Limb (tissue), 2 donors: ENCODE measurements around the gene SUN1.
"Not testable (repeated sequence)": the region's sequence is repeated elsewhere in the genome, so short reads cannot be mapped to it uniquely, and the experiment has no call there.

Experiments used
- DNase-seq, 2 donors: peaks; one replicate each; pipeline ENCODE4 v3.0.0-alpha.2; 2016; ENCODE audit errors: extremely low spot score in 2 of 2

SUN1 gene

DNA sequence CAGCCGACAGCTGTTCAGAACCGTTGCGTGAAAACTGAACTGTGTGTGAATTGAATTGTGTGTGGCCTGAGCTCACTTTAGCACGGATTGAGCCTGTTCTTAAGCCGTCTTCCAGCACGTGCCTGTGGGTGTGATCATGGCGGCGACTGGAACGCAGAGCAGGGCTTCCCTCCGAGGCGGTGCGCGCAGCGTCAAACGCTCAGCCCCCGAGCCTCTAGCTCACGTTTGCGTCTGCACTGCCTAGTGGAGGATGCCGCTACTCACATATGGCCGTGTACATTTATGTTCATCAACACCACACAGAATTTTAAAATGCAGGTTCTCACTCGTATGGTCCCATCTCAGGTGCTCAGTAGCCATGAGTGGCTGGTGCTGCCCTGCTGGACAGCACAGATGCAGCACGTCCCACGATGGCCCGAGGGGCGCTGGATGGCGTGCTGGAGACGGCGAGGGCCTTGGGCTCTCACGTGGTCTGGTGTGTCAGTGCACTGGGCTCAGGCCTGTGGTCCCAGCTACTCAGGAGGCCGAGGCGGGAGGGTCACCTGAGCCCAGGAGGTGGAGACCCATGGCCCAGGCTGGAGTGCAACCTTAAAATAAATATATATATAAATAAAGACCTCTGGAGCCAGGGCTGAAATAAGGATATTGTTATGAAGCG lies 22.0 kb downstream of the SUN1 start:
- DNase-seq, result no peak

DNA sequence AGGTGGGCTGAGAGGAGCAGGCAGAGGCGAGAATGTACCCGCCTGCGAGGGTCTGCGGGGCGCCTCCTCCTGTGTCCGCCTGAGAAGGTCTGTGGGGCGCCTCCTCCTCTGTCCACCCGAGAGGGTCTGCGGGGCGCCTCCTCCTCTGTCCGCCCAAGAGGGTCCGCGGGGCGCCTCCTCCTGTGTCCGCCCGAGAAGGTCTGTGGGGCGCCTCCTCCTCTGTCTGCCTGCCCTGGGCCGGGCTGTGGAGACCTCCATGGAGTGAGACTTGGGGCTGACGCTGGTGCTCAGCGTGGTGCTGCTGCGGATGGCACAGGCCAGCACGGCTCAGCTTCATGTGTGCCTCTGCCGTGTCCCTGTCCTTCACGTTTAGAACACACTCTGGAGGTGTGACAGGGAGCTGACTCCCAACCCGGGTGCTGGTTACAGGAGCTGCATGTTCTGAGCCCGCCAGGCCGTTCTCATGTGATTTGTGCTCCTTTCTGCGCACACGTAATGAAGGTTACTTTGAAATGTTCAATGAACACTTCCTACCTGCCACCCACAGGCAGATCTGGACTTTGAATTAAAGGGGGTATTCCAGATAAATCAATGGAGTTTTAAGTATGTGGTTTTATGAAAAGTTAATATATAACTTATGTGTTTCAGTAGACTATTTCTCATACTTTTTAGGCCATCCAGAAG lies 23.6 kb downstream of the SUN1 start:
- no peak for DNase-seq

- DNase-seq, result no peak
Observed at GRCh38 chr7:856444-857095, 24.3 kb downstream of the SUN1 start.

GRCh38 chr7:857661-858060 lies 25.4 kb downstream of the SUN1 start:
- no peak for DNase-seq

DNA sequence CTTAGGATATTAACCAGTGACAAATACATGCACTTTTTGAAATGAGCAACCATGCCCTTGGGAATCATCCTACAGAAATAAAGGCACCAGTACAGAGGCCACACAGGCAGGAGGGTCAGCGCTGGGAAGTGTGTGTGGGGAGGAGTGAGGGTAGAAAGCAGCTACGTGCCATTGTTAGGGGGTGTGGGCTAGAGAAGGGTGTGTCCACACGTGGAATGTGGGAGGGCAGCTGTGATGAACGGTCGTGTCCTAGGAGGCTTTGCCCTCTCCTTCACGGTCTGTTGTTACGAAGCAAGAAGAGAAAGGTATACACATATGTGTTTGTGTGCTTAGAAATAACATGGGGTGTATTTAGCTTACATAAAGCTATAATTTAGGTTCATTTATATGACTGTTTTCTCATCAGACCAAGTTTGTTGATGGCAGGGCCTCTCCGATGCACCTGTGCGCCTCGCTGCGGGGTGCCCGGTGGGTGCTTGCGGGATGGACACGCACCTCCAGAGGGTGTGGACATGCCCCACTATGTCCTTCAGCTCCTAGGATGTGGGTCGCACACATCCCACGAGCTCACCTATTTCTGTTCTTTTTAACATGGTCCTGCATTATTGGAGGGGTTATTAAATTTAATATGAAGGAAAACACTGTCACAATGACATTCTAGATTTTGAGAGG lies 27.2 kb downstream of the SUN1 start:
- DNase-seq, result no peak

DNA sequence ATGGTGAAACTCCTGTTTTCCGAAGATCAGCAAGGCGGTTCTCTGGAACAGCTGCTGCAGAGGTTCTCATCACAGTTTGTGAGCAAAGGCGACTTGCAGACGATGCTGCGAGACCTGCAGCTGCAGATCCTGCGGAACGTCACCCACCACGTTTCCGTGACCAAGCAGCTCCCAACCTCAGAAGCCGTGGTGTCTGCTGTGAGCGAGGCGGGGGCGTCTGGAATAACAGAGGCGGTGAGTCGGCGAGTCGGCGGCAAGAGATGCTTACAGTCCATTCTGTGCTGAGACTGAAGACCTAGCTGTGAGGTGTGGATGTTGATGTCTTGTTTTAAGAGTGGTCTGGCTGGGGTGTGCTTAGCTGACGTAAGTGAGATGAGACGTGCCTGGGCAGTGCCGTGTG lies 27.9 kb downstream of the SUN1 start:
- DNase-seq, result no peak

GRCh38 chr7:861222-861621 lies 28.9 kb downstream of the SUN1 start:
- no peak for DNase-seq

DNA sequence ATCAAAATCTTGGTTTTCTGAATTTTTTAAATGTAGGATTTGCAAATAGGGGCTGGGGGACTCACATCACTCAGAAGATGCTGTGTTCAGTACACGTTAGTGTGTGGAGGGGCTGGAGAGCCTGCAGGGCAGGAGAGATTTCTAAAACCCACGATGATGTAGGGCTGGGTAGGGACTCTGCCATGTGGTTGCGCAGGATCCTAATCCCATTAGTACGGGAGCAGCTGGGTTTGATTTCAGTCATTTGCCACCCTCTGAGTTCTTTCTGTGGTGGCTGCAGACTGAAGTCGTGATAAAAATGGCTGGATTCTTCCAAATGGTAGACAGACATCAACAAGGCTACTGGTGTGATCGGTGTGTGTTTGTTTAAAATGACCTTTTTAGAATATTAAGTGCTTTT lies 29.9 kb downstream of the SUN1 start:
- no peak for DNase-seq

GRCh38 chr7:863106-863505 lies 30.8 kb downstream of the SUN1 start:
- DNase-seq, result no peak

DNA sequence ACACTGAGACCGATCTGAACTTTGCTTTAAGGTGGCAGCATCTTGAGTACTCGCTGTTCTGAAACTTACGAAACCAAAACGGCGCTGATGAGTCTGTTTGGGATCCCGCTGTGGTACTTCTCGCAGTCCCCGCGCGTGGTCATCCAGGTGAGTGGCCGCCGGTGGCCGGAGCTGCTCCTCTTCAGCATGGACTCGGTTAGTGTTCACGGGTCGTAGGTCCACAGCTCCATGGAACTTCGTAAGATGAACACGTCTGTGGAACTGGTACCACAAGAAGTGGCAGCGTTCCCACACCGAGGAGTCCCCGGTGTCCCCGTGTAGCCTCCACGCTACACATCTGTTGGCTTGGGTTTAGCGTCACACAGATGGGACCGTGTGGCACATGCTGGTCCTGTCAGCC lies 33.6 kb downstream of the SUN1 start:
- no peak for DNase-seq

GRCh38 chr7:867001-867405 lies 34.7 kb downstream of the SUN1 start:
- DNase-seq, result no peak

GRCh38 chr7:867406-868188 lies 35.3 kb downstream of the SUN1 start:
- no peak for DNase-seq

GRCh38 chr7:868189-868486 lies 35.9 kb downstream of the SUN1 start:
- DNase-seq, result no peak

DNA sequence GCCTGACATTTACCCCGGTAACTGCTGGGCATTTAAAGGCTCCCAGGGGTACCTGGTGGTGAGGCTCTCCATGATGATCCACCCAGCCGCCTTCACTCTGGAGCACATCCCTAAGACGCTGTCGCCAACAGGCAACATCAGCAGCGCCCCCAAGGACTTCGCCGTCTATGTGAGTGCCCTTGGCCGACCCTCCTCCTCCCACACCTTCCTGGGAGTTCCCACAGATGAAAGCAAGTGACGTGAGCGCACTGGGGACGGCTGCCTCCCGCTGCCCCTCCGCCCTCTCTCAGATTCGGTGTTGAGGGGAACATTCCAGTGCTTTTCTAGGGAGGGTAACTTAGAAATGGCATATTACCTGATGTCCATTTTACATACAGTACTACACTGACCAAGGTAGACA lies 37.1 kb downstream of the SUN1 start:
- no peak for DNase-seq

DNA sequence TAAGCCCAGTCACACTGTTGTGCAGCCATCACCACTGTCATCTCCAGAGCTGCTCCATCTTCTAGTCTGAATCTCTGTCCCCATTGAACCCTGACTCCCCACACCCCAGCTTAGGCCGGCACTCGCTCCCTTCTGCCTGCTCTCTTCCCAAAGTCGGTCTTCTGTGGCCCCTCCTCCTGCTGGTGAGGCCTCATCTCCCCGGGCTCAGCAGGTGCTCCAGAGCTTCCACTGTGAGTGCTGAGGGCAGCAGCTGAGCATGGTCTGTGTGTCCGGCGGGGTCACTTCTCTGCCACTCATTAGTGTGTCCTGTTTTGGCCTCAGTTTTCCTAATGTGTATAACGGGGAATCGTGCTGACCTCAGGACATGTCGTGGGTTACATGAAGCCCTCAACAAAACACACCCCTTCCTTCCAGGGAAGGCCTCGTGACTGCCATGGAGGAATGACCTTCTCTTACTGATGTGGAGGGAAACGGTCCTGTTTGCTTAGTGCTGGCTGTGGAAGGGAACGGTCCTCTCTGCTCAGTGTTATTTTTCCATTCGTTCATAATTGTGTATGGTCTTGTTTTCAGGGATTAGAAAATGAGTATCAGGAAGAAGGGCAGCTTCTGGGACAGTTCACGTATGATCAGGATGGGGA lies 39.7 kb downstream of the SUN1 start:
- DNase-seq, result no peak

DNA sequence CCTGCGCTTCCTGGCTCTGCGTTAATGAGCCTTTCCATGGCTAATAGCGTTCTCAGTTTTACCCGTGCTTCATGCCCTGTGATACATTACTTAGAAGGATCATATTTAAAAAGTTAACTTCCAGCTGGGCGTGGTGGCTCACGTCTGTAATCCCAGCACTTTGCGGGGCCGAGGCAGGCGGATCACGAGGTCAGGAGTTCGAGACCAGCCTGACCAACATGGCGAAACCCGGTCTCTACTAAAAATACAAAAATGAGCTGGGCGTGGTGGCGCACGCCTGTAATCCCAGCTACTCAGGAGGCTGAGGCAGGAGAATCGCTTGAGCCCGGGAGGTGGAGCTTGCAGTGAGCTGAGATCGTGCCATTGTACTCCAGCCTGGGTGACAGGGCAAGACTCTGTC lies 40.4 kb downstream of the SUN1 start:
- not testable (repeated sequence) for DNase-seq

GRCh38 chr7:873367-874002 lies 41.2 kb downstream of the SUN1 start:
- peak; percentile 74 to 77 for DNase-seq

DNA sequence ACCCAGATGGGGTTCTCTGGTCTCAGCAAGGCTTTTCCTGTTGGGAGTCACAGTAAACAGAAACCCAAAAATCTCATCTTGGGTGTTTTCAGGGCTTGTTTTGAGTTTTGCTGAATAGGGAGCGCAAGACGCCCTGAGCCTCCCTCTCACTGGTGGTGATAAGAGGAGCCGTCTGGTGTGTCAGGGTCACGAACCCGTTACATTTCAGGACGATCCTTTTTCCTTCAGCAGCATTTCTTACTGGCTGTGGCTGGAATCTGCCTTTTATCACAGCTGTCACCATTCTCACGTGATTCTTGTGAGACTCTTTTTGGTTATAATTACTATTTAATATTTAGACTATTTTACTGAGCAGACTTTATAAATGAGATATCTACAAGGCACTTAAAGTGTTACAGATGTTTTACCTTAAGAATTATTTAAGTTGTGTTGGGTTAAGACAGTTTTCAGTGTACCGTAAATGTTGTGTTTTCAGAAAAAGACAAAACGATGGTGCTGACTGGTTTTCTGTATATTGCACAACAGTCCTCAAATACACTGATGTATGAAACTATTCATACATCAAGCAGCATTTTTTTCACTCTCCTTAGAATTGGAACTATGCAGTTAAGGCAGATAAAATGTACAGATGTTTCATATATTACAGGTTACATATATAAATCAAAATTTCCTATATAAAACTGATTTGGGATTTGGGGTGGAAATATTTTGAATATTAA lies 41.9 kb downstream of the SUN1 start:
- DNase-seq, result no peak

- DNase-seq, result no peak
Observed at GRCh38 chr7:875051-875450, 42.8 kb downstream of the SUN1 start.

GRCh38 chr7:875476-876076 lies 43.3 kb downstream of the SUN1 start:
- DNase-seq, result no peak
